Astrocyte of the cerebellum (primary cell): ENCODE measurements around the gene NCOA1.
"Not testable (repeated sequence)": the region's sequence is repeated elsewhere in the genome, so short reads cannot be mapped to it uniquely, and the experiment has no call there.

Experiments
- DNase-seq: peaks from one replicate; pipeline ENCODE4 v3.0.0-alpha.2; 2011; ENCODE audit warnings: low read depth
- H3K4me3 ChIP-seq: 2 replicates; pipeline ENCODE4 v1.5.1; 2011; ENCODE audit warnings: mild to moderate bottlenecking, low read depth, low read length, moderate library complexity
- CTCF ChIP-seq: IDR thresholded peaks from 2 replicates; pipeline ENCODE4 v1.5.1; 2012; ENCODE audit warnings: low read length, low read depth, moderate library complexity, mild to moderate bottlenecking; ENCODE audit errors: missing control alignments
- in situ Hi-C: cut with HindIII; loops from 2 replicates; pipeline ENCODE4 v1.10.0; 2017; ENCODE audit warnings: low sequenced_read_pairs

NCOA1 gene

GRCh38 chr2:24527536-24527935 is 36.5 kb downstream of the NCOA1 start:
- no peak overlapping the region for H3K4me3 ChIP-seq
- TF ChIP-seq CTCF = no peak
- DNase-seq = no peak
- in situ Hi-C loops = no loop called here

GRCh38 chr2:24530796-24531195 is 39.7 kb downstream of the NCOA1 start:
- no peak overlapping the region for H3K4me3 ChIP-seq
- in situ Hi-C loops = no loop called here
- no peak for DNase-seq
- no peak for TF ChIP-seq CTCF

- in situ Hi-C loops, H3K4me3 ChIP-seq, DNase-seq: not testable (repeated sequence)
Measured at GRCh38 chr2:24531610-24532009, 40.6 kb downstream of the NCOA1 start.

- in situ Hi-C loops, H3K4me3 ChIP-seq, DNase-seq: not testable (repeated sequence)
Measured at GRCh38 chr2:24532057-24532456, 41.0 kb downstream of the NCOA1 start.

GRCh38 chr2:24533574-24533973 is 42.5 kb downstream of the NCOA1 start:
- in situ Hi-C loops, DNase-seq, H3K4me3 ChIP-seq: not testable (repeated sequence)

- H3K4me3 ChIP-seq = no peak overlapping the region
- no peak for TF ChIP-seq CTCF
- in situ Hi-C loops = no loop called here
- no peak for DNase-seq
Measured at GRCh38 chr2:24538720-24539119, 47.7 kb downstream of the NCOA1 start.

GRCh38 chr2:24539258-24539657 is 48.2 kb downstream of the NCOA1 start:
- TF ChIP-seq CTCF = no peak
- no peak overlapping the region for H3K4me3 ChIP-seq
- no peak for DNase-seq
- in situ Hi-C loops = no loop called here

GRCh38 chr2:24540011-24540477 is 49.0 kb downstream of the NCOA1 start:
- in situ Hi-C loops = no loop called here
- no peak for TF ChIP-seq CTCF
- no peak overlapping the region for H3K4me3 ChIP-seq
- no peak for DNase-seq
